CD1c-positive myeloid dendritic cell (primary cell): Measurements from ENCODE around the gene ANKH.

Experiments
- DNase-seq: peaks from one replicate; pipeline ENCODE4 v3.0.0-alpha.2; 2016; ENCODE audit errors: extremely low spot score

The ANKH gene

GRCh38 chr5:14790911-14791310 lies 80.7 kb downstream of the ANKH start:
- no peak for DNase-seq

GRCh38 chr5:14790220-14790619 lies 81.4 kb downstream of the ANKH start:
- DNase-seq = no peak

- no peak for DNase-seq
Observed at GRCh38 chr5:14787801-14788579, 83.6 kb downstream of the ANKH start.

DNA sequence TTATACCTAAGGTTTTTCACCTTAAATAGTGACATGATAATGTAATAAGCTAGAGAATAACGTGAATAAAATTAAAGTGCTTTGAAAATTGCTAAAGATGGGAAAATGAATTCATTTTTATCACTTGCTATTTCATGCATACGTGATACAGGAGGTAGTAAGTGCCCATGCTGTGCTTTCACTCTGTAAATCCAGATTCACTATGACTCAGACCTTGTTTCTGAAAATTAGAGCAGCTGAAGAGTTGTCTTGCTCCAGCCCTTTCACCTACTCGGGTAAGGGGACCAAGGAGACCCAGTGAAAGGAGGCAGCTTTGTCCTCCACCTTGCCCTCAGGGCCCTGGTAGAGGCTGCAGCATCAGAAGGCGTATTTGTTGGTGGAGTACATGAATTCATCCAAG lies 87.9 kb downstream of the ANKH start:
- DNase-seq = no peak

DNA sequence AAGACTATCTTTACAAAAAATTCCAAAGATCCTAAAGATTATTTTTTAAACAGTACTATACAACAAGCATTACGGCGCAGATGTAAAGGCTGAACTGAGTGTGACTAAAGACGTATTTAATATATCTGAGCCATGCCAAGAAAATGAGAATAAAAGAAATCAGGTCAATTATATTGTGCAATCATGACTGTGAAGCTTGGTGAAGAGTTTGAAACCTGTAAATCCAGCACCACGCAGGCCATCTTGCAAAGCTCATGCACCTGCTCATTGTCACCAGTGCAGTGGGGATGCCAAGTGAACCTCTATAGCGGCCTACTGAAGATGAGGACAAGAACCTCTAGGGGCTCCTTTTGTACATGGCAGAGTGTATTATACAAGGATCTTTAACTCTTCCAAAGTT lies 89.0 kb downstream of the ANKH start:
- DNase-seq = no peak

DNA sequence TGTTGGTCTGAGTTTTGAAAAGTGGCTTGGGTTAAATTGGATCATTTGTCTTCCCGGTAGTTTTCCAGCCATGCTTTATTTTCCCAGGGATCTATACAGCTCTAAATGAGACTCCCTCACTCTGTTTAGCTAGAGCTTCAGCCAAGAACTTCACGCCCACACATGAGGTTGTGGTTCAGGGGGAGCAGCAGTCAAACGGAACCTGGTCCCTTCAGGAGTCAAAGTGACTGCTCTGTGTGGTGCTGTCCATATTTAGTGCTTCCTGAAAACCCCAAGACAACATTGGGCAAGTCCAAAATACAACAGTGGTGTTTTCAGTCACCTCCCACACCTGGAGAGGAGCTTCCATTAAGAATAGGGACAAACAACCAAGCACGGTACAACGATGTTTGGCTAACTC lies 90.5 kb downstream of the ANKH start:
- no peak for DNase-seq

DNA sequence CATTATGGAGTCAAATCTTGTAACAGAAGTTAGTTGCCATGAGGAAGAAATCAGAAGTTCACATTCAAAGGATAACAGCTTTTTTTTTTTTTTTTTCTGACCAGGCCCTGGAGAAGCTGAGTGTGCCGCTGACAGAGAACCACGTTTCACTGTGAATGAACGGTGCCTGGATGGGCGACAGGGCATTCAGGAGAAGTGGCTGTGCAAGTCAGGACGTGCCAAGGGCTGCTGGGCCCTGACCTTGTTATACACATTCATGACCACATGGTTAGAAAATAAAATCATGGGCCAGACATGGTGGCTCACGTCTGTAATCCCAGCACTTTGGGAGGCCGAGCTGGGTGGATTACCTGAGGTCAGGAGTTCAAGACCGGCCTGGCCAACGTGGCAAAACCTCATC lies 91.6 kb downstream of the ANKH start:
- DNase-seq = no peak

- no peak for DNase-seq
Observed at GRCh38 chr5:14778792-14779070, 92.8 kb downstream of the ANKH start.

DNA sequence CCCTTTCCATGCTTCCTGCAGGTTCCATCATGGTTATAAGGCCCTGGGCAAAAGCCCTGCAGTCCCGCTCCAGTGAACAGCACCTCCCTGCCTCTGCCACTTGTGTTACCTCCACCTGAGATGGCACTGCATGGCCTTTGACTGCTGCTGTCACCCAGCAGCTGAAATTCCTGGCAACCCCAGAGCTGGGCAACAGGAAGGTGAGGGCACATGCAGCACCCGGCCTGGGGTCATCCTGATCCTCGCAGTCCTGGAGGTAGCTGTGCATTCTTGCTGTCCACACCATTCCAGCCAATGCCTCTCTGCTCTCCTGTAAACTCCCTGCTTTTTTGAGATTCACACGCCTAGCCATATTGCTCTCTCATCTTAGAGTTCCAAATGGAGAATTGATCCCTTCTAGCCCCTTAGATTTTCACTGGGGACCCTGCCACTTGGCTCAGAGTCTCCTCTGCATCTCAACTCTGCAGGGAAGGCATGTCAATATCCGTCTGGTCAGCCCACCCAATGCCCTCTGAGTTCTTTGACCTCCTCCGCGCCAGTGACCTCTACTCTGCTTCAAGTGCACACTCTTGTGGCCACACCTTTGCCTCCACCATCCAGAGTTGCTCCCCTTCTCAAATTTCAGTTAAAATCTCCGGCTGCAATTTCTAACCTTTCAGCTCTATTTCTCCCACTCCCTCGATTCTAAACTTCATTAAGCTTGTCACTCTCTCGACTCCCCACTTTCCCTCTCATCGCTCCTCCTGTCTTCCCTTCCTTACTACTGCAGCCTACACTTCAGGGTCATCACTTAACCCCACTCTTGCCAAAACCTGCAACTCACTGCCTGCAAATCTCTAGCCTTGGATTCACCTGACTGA lies 93.4 kb downstream of the ANKH start:
- no peak for DNase-seq

GRCh38 chr5:14777187-14777586 lies 94.4 kb downstream of the ANKH start:
- DNase-seq = no peak

- no peak for DNase-seq
Observed at GRCh38 chr5:14776602-14777001, 95.0 kb downstream of the ANKH start.

- no peak for DNase-seq
Observed at GRCh38 chr5:14775857-14776256, 95.7 kb downstream of the ANKH start.

DNA sequence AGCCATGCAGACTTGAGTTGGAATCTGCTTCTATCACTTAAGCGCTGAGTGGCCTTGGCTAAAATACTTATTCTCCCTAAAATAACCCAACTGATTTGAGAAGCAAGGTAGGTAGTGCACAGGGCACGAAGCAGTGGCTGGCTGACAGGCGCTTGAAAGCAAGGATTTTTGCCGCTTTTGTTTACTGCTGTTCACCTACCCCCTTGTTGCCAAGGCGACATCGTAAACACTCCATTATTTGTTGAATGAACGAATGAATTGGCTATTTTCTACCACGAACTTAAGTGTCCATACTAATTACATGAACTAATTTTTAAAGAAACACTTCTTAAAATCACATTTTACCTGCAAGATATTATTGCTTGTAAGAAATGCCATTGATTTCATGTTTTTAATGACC lies 98.0 kb downstream of the ANKH start:
- no peak for DNase-seq

DNA sequence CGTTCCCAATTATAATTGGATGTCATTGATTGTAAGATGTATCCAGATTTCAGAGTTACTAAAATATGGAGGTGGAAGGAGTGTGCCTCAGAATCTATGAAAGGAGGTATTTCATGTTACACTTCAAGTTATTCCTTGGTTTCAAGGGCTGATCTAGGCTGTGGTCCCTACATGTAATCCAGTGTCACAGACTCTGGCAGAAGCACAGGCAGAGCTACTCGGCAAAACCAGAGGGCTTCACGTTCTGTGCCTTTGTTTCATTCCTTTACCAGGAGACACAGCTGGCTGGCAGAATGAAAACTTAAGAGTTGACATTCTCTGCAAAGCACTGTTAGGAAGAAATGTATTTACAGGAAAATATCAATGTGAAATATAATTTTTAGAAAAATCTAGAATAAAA lies 99.6 kb downstream of the ANKH start:
- DNase-seq = no peak

DNA sequence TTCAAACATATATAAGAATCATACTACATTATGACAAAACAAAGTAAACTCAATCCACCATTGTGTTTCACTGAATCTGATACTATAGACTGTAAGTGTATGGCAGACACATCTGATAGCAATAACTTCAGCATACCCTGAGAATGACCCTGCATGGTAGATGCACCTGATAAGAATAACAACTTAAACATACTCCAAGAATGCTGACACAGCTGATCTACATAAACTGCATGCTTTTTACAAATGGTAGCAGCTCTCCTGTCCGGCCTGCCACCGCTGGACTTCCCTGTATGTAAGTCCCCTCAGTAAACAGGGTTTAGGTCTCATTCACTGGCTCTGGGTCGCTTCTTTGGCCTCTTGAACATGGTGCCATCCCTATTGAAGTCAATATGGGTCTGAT lies 100.4 kb downstream of the ANKH start:
- DNase-seq = no peak

- DNase-seq = no peak
Observed at GRCh38 chr5:14768508-14769365, 102.8 kb downstream of the ANKH start.

- no peak for DNase-seq
Observed at GRCh38 chr5:14767735-14768507, 103.7 kb downstream of the ANKH start.

GRCh38 chr5:14767053-14767452 lies 104.5 kb downstream of the ANKH start:
- DNase-seq = no peak

GRCh38 chr5:14766584-14766983 lies 105.0 kb downstream of the ANKH start:
- DNase-seq = no peak

GRCh38 chr5:14765587-14765986 lies 106.0 kb downstream of the ANKH start:
- no peak for DNase-seq

- DNase-seq = no peak
Observed at GRCh38 chr5:14762549-14763216, 108.9 kb downstream of the ANKH start.
